PC-9 (cell line): ENCODE measurements around the gene FAM53A. TPM values are rescaled to one million over a fixed set of nuclear protein-coding genes. Genes with fewer than 3 reads are reported as not detected.
"Not testable (repeated sequence)": the region's sequence is repeated elsewhere in the genome, so short reads cannot be mapped to it uniquely, and the experiment has no call there.

Source experiments
- BruUV-seq: library from RNA; stranded (reverse); fragments of 400-500 nt; replicated peaks from 2 replicates; lab custom pipeline; 2021; lab: Mats Ljungman, UMichigan
- CTCF ChIA-PET: fragments of 300-600 bp; sonication (Branson Sonifier 250); formaldehyde crosslinking; loops from one replicate; lab custom pipeline; 2022; ENCODE audit warnings: antibody characterized with exemption; lab: Charles Lee
- POLR2A ChIA-PET: fragments of 300-600 bp; sonication (Branson Sonifier 250); formaldehyde crosslinking; loops from one replicate; lab custom pipeline; 2022; ENCODE audit warnings: antibody characterized with exemption; ENCODE audit not compliant: unreplicated experiment; lab: Charles Lee
- DNase-seq, 2 experiments: peaks; one replicate each; pipeline versions ENCODE4 v3.0.0 to v3.0.0-alpha.2; 2015 to 2022; ENCODE audit warnings: mixed read lengths in 1 of 2
- H2AFZ ChIP-seq: fragments of 200-600 bp; sonication (generic); 2 replicates; pipeline ENCODE4 v1.8.1; 2017; ENCODE audit warnings: antibody characterized with exemption
- H3F3A ChIP-seq: fragments of 200-600 bp; sonication (generic); 2 replicates; pipeline ENCODE4 v1.8.1; 2017; ENCODE audit warnings: antibody characterized with exemption, mild to moderate bottlenecking, low read depth; ENCODE audit not compliant: insufficient read depth
- H3K27ac ChIP-seq: fragments of 200-600 bp; sonication (generic); 2 replicates; pipeline ENCODE4 v1.6.1; 2016; ENCODE audit warnings: mixed run types
- H3K27me3 ChIP-seq: fragments of 200-600 bp; sonication (generic); 2 replicates; pipeline ENCODE4 v1.6.1; 2016; ENCODE audit warnings: low read depth, mixed run types; ENCODE audit not compliant: insufficient read depth
- H3K36me3 ChIP-seq: fragments of 200-600 bp; sonication (generic); 2 replicates; pipeline ENCODE4 v1.6.1; 2016; ENCODE audit warnings: low read depth, mixed run types
- H3K4me1 ChIP-seq: fragments of 200-600 bp; sonication (generic); replicated peaks from 2 replicates; pipeline ENCODE4 v1.6.1; 2016; ENCODE audit warnings: mixed run types; ENCODE audit not compliant: insufficient read depth
- H3K4me2 ChIP-seq: fragments of 200-600 bp; sonication (generic); 2 replicates; pipeline ENCODE4 v1.6.1; 2017; ENCODE audit warnings: mixed run types
- H3K4me3 ChIP-seq: fragments of 200-600 bp; sonication (generic); 2 replicates; pipeline ENCODE4 v1.6.1; 2016; ENCODE audit warnings: mixed run types
- H3K79me2 ChIP-seq: fragments of 200-600 bp; sonication (generic); 2 replicates; pipeline ENCODE4 v1.6.1; 2017; ENCODE audit warnings: low read depth, mixed run types
- H3K9me2 ChIP-seq: fragments of 200-600 bp; sonication (generic); 2 replicates; pipeline ENCODE4 v1.8.1; 2017; ENCODE audit warnings: mild to moderate bottlenecking; ENCODE audit not compliant: insufficient read depth
- H3K9me3 ChIP-seq: fragments of 200-600 bp; sonication (generic); 2 replicates; pipeline ENCODE4 v1.8.1; 2016; ENCODE audit warnings: low read depth; ENCODE audit not compliant: insufficient read depth
- H4K20me1 ChIP-seq: fragments of 200-600 bp; sonication (generic); 2 replicates; pipeline ENCODE4 v1.8.1; 2017; ENCODE audit not compliant: insufficient read depth
- EZH2 ChIP-seq: fragments of 200-600 bp; sonication (generic); IDR thresholded peaks from 2 replicates; pipeline ENCODE4 v1.8.0; 2017; ENCODE audit warnings: antibody characterized with exemption, low read depth
- intact Hi-C: fragments of 100-400 bp; cut with micrococcal nuclease; formaldehyde crosslinking; loops from one replicate; pipeline ENCODE4 v1.10.0; 2022; ENCODE audit not compliant: unreplicated experiment
- total RNA-seq: library from RNA; stranded (reverse); gene quantifications from 2 replicates; pipeline ENCODE4 v1.2.3, GENCODE V29; 2021
- TF ChIP-seq, protein P1 (sequence below): fragments of 200-600 bp; sonication (generic); conservative IDR thresholded peaks from 2 replicates; pipeline ENCODE4 v1.6.1; 2017; ENCODE audit warnings: mixed run types, antibody characterized with exemption, mild to moderate bottlenecking, moderate library complexity

FAM53A gene
- total RNA-seq, 1 experiment from 2014 or later, result 4.0 TPM

GRCh38 chr4:1643971-1644735 lies 40.0 kb downstream of the FAM53A start:
- H3K4me1 ChIP-seq, result no peaks in the 10 kb centered on the region
- H3K9me2 ChIP-seq, result no peaks in the 10 kb centered on the region
- no peaks in the 10 kb centered on the region for H3K79me2 ChIP-seq
- H3K27ac ChIP-seq, result no peak overlapping the region
- BruUV-seq, result no TSS peak
- H3K36me3 ChIP-seq, result no peaks in the 10 kb centered on the region
- no peak overlapping the region for H2AFZ ChIP-seq
- POLR2A ChIA-PET, result no interaction called here
- CTCF ChIA-PET, result interaction anchor here (0.6 kb wide), 1 partner anchor 607 kb away, joined by 5 read pairs; no protein-coding TSS in a partner anchor
- no peak for DNase-seq
- H3K9me3 ChIP-seq, result no peaks in the 10 kb centered on the region
- no peak overlapping the region for H3K4me3 ChIP-seq
- H3K27me3 ChIP-seq, result peaks cover 26% of the 10 kb centered on the region
- no peaks in the 10 kb centered on the region for H3F3A ChIP-seq
- TF ChIP-seq EZH2, result no peak
- TF ChIP-seq, protein P1, sequence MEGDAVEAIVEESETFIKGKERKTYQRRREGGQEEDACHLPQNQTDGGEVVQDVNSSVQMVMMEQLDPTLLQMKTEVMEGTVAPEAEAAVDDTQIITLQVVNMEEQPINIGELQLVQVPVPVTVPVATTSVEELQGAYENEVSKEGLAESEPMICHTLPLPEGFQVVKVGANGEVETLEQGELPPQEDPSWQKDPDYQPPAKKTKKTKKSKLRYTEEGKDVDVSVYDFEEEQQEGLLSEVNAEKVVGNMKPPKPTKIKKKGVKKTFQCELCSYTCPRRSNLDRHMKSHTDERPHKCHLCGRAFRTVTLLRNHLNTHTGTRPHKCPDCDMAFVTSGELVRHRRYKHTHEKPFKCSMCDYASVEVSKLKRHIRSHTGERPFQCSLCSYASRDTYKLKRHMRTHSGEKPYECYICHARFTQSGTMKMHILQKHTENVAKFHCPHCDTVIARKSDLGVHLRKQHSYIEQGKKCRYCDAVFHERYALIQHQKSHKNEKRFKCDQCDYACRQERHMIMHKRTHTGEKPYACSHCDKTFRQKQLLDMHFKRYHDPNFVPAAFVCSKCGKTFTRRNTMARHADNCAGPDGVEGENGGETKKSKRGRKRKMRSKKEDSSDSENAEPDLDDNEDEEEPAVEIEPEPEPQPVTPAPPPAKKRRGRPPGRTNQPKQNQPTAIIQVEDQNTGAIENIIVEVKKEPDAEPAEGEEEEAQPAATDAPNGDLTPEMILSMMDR, result no peak
- no peaks in the 10 kb centered on the region for H4K20me1 ChIP-seq
- intact Hi-C loops, result no loop called here
- H3K4me2 ChIP-seq, result no peak overlapping the region

- no peaks in the 10 kb centered on the region for H3F3A ChIP-seq
- H4K20me1 ChIP-seq, result no peaks in the 10 kb centered on the region; the same call in 1 of the 2 replicates
- no peaks in the 10 kb centered on the region for H3K9me3 ChIP-seq
- peaks cover 30% of the 10 kb centered on the region for H3K27me3 ChIP-seq
- no peak for TF ChIP-seq EZH2
- TF ChIP-seq, protein P1, result no peak
- ChIA-PET CTCF (no interaction called here), POLR2A (interaction anchor here (0.7 kb wide), 1 partner anchor 61 kb away, joined by 21 read pairs; no protein-coding TSS in a partner anchor)
- no peaks in the 10 kb centered on the region for H3K36me3 ChIP-seq
- no peaks in the 10 kb centered on the region for H3K4me1 ChIP-seq
- H3K79me2 ChIP-seq, result no peaks in the 10 kb centered on the region
- no peak overlapping the region for H3K4me3 ChIP-seq
- intact Hi-C loops, result no loop called here
- no peak overlapping the region for H2AFZ ChIP-seq
- no peak for DNase-seq
- no TSS peak for BruUV-seq
- no peak overlapping the region for H3K27ac ChIP-seq
- H3K4me2 ChIP-seq, result no peak overlapping the region
- H3K9me2 ChIP-seq, result no peaks in the 10 kb centered on the region
These were observed 41.7 kb downstream of the FAM53A start for GRCh38 chr4:1642196-1642951.

GRCh38 chr4:1641671-1642070 lies 42.4 kb downstream of the FAM53A start:
- no peak overlapping the region for H3K4me3 ChIP-seq
- TF ChIP-seq, protein P1, result no peak
- no peak for TF ChIP-seq EZH2
- H3K9me3 ChIP-seq, result no peaks in the 10 kb centered on the region
- CTCF ChIA-PET, result no interaction called here
- BruUV-seq, result no TSS peak
- no peaks in the 10 kb centered on the region for H3F3A ChIP-seq
- H3K79me2 ChIP-seq, result no peaks in the 10 kb centered on the region
- intact Hi-C loops, result no loop called here
- H4K20me1 ChIP-seq, result no peaks in the 10 kb centered on the region; the same call in 1 of the 2 replicates
- POLR2A ChIA-PET, result no interaction called here
- no peak for DNase-seq
- H3K4me1 ChIP-seq, result no peaks in the 10 kb centered on the region
- H3K9me2 ChIP-seq, result no peaks in the 10 kb centered on the region
- no peaks in the 10 kb centered on the region for H3K36me3 ChIP-seq
- no peak overlapping the region for H3K4me2 ChIP-seq
- no peak overlapping the region for H2AFZ ChIP-seq
- no peak overlapping the region for H3K27ac ChIP-seq
- H3K27me3 ChIP-seq, result peaks cover 36% of the 10 kb centered on the region

DNA sequence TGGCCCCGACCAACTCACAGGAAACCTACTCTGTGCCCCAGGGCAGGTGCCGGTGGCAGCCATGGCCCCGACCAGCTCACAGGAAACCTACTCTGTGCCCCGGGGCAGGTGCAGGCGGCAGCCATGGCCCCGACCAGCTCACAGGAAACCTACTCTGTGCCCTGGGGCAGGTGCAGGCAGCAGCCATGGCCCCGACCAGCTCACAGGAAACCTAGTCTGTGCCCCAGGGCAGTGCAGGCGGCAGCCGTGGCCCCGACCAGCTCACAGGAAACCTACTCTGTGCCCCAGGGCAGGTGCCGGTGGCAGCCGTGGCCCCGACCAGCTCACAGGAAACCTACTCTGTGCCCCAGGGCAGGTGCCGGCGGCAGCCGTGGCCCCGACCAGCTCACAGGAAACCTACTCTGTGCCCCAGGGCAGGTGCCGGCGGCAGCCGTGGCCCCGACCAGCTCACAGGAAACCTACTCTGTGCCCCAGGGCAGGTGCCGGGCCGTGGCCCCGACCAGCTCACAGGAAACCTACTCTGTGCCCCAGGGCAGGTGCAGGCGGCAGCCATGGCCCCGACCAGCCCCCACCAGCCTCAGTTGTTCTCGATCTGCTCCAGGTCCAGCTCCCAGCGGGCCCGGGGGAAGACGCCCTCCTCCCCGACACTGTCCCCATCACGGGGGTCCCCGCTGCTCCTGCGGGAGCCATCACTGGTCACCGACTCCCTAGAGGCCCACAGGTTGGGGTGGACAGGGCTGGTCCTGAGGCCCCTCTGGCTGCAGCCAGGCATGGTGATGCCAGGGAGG lies 43.2 kb downstream of the FAM53A start:
- CTCF ChIA-PET, result not testable (repeated sequence)

More for the DNA sequence above, 43.2 kb downstream of the FAM53A start:
- H3K27me3 ChIP-seq, result peaks cover 44% of the 10 kb centered on the region
- H3K9me2 ChIP-seq, H3K4me3 ChIP-seq, H3K9me3 ChIP-seq, H3K4me1 ChIP-seq, POLR2A ChIA-PET, BruUV-seq, H3F3A ChIP-seq, H3K27ac ChIP-seq, H2AFZ ChIP-seq, H3K36me3 ChIP-seq, H3K79me2 ChIP-seq, H3K4me2 ChIP-seq, H4K20me1 ChIP-seq, intact Hi-C loops, DNase-seq: not testable (repeated sequence)
